GM12892 (cell line): ENCODE results near the gene ACTG1.

Source experiments
- POLR2A ChIP-seq: IDR thresholded peaks from 2 replicates; pipeline ENCODE4 v1.6.1; 2011; ENCODE audit warnings: low read depth, low read length, control low read depth
- POLR2AphosphoS5 ChIP-seq: IDR thresholded peaks from 2 replicates; pipeline ENCODE4 v1.6.1; 2011; ENCODE audit warnings: low read depth, low read length, control low read depth

GRCh38 chr17:81547614-81547982, 35.0 kb upstream of the ACTG1 start:
- no peak for TF ChIP-seq POLR2AphosphoS5
- no peak for TF ChIP-seq POLR2A
